CD4-positive, alpha-beta T cell treated with Interleukin-17A for 4 hours (primary cell): Measurements from ENCODE around the gene NLGN1.

ENCODE experiments used
- DNase-seq: peaks from one replicate; pipeline ENCODE4 v3.0.0-alpha.2; 2020; ENCODE audit warnings: mixed read lengths

NLGN1 gene

GRCh38 chr3:173774294-173774693 is 376.8 kb downstream of the NLGN1 start:
- no peak for DNase-seq

DNA sequence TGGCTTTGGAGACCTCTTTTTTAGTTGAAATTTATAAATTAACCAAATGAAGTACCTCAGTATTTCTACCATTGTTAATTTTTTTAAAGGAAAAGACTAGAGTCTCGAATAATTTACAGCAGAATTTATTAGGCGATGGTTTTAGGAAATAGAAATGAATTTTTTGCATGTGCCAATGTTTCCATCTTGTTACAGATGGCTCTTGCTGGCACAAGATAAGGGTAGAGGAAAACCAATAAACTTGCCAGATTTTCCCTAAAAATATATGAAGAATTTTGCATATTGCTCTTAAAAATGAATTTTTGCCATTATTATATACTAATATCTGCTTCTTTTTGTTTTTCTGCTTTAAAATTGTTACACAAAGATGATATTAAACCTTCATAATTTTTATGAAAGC is 380.7 kb downstream of the NLGN1 start:
- no peak for DNase-seq

- no peak for DNase-seq
Observed at GRCh38 chr3:173780067-173780466, 382.5 kb downstream of the NLGN1 start.

- no peak for DNase-seq
Observed at GRCh38 chr3:173785004-173785403, 387.5 kb downstream of the NLGN1 start.

DNA sequence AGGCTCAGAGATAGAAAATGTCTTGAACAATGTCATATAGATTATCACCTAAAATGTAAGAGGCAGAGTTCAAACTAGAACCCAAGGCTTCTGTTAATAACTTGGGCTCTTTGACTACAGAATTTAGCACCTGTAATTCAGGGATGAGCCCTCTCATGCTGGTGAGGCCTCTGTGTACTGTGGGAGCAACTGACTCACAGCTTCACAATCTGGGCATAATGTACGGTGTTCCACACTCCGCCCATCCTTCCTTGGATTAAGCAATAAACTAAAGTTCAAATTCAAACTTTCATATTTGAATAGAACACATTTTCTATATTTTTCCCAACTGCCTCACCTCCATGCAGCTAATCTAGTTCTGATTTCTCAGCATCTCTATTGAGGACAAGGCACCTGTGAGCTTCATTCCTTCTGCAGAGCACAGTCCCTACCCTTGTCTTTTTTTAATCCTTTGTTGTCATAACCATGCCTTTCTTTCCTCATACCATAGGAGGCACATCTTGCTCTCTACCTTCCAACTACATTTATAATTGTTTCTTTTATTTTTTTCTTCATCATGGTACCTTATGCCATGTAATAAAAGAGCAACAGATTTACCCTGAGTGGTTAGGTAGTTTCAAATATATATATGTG is 392.1 kb downstream of the NLGN1 start:
- DNase-seq = no peak

- DNase-seq = no peak
Observed at GRCh38 chr3:173793963-173794362, 396.4 kb downstream of the NLGN1 start.

GRCh38 chr3:173796405-173796804 is 398.9 kb downstream of the NLGN1 start:
- DNase-seq = no peak

DNA sequence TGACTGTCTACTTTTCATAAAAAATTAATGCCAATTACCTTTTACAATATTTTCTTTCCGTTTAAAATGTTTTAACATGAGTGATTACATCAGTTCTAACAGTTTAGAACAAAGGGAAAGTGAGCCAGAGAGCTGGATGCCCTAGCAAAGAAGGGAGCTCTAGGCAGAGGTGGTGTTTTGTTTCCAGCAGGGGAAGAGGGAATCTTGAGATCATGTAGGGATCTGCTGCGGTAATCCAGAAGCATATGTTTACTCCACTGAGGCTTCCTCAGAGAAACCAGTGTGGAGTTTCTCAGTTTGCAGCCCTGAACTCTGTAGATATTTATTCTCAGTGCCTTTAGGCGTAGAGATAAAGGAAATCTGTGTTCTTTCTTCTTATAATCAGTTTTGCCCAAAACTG is 399.3 kb downstream of the NLGN1 start:
- DNase-seq = no peak

- DNase-seq = no peak
Observed at GRCh38 chr3:173799060-173799816, 401.7 kb downstream of the NLGN1 start.

- no peak for DNase-seq
Observed at GRCh38 chr3:173800154-173800553, 402.6 kb downstream of the NLGN1 start.

GRCh38 chr3:173814809-173815208 is 417.3 kb downstream of the NLGN1 start:
- no peak for DNase-seq

DNA sequence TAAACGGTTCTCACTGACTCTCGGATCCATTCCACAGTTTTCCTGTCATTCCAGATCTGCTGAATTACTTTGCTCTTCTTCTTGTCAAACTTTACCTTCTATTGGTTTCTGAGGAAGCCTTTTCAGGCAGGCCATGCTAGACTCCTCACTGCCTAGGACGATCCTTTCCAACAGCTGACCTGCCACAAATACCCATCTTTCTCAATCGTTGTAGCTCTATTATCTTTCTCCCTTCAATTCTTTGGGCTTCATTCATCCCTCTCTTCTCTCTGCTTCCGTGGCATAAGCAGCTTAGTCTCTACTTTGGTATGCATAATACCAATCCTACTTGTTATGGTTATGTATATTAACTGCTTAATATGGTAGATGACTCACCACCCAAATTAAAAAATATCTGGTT is 421.8 kb downstream of the NLGN1 start:
- DNase-seq = no peak

DNA sequence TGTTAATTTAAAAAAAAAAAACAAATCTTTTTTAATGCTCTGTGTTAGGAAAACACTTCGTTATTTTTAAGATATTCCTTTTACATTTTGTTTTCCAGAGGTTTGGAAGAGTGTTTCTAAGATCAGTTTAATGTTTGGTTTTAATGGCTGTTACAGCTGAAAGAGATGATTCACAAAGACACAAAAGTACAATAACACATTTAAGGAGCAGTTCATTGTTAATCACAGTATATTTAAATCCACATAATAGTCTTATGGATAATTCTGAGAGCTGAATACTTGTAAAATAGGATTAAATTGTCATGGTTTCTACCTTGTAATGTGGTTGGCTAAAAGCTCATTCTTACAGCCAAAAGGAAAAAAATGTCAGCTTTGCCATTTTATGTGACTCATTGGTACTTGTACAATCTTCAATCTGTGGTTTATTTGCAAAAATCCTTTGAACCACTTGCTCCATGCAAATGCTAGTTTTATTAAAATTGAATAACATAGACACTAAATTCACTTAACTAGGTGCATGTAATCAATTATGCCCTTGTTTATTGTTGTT is 426.4 kb downstream of the NLGN1 start:
- no peak for DNase-seq

DNA sequence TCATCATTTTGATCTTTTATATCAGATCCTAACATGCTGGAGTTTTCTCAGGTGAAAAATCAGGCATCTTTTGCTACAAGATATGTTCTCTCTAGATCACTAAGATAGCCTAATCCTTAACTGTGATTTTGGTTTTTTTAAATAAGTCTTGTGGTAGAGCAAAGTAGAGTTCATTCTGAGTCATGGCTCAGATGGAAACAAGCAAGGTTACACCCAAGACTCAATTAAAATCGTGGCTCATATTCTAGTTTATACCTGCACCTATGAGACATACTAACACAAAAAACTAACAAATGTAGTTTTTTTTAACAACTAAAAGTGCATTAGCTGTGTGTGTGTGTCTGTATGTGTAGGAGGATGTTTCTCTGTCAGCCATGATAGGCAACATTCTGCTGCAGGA is 428.2 kb downstream of the NLGN1 start:
- DNase-seq = no peak

DNA sequence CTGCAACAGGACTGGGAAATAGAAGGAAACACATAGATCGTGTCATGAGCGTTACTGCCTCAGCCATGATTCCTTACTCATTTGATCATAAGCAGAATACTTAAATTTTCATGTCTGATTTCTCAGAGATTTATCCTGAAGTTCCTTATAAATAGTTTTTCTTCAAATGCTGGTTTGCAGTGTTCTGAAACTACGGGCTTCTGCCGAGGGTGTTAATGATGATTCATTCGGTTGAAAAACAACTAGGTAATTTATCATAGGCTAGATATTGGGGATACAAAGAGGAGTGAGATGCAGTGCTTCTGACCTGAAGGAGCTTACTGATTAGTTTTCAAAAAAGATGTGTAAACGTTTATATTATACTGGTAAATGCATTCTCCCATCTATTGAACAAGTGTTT is 428.9 kb downstream of the NLGN1 start:
- DNase-seq = no peak

DNA sequence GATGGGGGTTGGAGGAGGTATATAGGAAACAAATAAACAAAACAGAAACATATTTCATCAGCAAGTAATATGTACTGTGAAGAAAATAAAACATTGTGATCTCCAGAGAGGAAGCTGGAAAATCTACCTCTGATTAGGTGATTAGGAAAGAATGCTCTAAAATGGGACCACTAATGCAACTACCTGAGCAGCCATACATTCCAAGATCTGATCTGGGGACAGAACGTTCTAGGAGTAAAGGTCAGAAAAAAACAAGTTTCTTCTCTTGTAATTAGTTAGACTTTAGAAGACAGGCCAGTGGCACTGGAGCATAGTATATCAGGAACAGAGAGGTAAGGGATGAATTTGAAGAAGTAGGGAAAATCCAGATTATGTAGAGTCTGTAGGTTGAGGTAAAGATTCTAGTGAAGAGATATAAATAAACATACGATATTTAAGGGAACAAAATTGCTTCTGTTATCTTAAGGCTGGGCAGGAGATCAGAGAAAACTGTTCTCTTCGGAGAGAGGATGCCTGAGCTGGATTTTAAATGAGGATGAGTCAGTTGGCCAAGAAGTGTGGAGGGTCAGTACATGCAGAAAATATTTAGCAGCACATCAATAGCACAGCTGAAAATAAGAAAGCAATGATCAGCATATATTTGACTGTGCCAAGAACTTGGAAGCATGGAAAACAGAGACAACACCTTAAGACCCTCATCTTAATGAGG is 429.5 kb downstream of the NLGN1 start:
- DNase-seq = no peak

GRCh38 chr3:173838644-173839043 is 441.1 kb downstream of the NLGN1 start:
- DNase-seq = no peak

DNA sequence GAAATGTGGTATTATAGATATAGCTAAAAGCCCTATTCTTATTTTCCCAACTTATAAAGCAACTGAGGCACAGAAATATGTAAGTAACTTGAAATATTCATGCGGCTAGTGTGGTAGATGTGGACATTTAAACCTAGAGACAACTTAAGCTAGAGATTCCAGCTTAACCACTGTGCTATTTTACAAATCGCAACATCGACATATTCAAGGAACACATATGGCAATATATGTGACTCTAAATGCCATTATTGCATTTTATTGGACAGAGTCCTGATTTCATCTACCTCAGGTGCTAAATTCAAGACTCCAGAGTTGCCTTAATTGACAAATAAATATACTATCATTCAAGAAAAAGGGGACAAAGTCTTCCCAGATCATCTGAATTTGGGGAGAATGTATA is 442.3 kb downstream of the NLGN1 start:
- DNase-seq = no peak

DNA sequence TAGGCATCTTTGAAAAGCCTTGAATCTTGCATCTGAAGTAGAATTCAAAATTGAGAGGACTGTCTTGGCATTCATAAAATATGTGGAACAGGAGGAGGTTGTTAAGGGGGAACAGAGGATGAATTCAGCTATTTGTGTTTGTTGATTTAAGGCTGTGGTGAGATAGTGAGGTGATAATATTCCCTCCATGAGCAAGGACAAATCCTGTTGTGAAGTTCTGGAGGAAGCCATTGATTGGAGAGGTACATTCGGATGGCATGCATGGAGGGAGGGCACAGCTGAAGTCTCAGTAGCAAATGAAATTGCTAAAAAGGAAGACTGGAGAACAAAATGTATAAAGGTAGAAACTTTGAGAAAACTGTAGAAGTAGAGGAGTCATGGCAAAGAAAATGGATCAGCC is 443.8 kb downstream of the NLGN1 start:
- no peak for DNase-seq

GRCh38 chr3:173843060-173843459 is 445.5 kb downstream of the NLGN1 start:
- no peak for DNase-seq

DNA sequence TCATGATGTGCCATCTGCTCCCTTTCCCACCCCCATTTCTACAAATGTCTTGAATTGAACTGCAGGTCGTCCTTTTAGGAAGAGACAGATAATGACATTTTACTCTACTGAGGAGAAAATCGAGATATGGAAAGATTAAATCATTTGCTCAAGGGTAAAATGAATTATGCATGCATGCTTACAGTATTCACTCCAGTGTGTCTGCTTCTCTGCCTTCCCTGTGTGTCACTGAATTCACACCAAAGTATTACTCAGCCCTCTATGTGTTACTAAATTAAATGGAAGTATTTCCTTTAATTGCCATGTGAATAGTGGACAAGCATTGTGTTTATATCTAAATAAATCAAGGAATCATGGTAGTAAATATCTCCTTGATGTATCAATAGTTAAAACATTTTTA is 449.0 kb downstream of the NLGN1 start:
- DNase-seq = no peak

- no peak for DNase-seq
Observed at GRCh38 chr3:173849489-173849888, 451.9 kb downstream of the NLGN1 start.

GRCh38 chr3:173857154-173857553 is 459.6 kb downstream of the NLGN1 start:
- DNase-seq = no peak

DNA sequence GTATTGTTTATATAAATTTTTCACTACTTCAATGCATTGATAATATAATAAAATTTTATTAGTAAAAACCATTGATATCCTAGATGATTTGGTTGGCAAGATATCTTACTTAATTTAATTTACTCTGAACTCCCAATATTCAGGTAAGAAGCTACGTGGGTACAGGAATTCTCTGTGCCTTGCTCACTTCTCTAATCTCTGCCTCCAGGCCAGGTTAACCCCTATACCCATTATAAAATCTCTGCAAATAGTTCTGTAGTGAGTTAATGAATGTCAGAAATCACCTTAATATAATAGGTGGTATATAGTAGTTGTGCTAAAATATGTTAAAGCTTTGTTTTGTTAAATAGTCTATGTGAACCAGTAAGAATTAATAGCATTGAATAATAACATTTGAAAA is 465.2 kb downstream of the NLGN1 start:
- DNase-seq = no peak
